Measurements from ENCODE around the gene SMC5.
"Not testable (repeated sequence)": the region's sequence is repeated elsewhere in the genome, so short reads cannot be mapped to it uniquely, and the experiment has no call there.

SMC5 gene

GRCh38 chr9:70261131-70261870 lies 2.5 kb downstream of the SMC5 start:
- Histone ChIP-seq H3K27ac (no peak overlapping the region), H3K4me3 (no peak overlapping the region)

GRCh38 chr9:70262366-70262765 lies 3.6 kb downstream of the SMC5 start:
- H3K4me3 ChIP-seq: no peak overlapping the region
- peak overlapping the region in 1 of 21 experiments; percentile 10 for H3K27ac ChIP-seq

GRCh38 chr9:70262948-70263347 lies 4.2 kb downstream of the SMC5 start:
- Histone ChIP-seq H3K4me3 (no peak overlapping the region), H3K27ac (peak overlapping the region in 2 of 21 experiments; percentile 10 to 25)

GRCh38 chr9:70263421-70263820 lies 4.6 kb downstream of the SMC5 start:
- Histone ChIP-seq H3K27ac (peak overlapping the region in 1 of 21 experiments; percentile 25), H3K4me3 (no peak overlapping the region)

- Histone ChIP-seq H3K4me3 (no peak overlapping the region), H3K27ac (no peak overlapping the region)
Measured at GRCh38 chr9:70278305-70278704, 19.5 kb downstream of the SMC5 start.

- Histone ChIP-seq H3K27ac (no peak overlapping the region), H3K4me3 (no peak overlapping the region)
Measured at GRCh38 chr9:70283848-70284247, 25.1 kb downstream of the SMC5 start.

GRCh38 chr9:70285246-70285645 lies 26.5 kb downstream of the SMC5 start:
- Histone ChIP-seq H3K27ac (no peak overlapping the region), H3K4me3 (no peak overlapping the region)

- Histone ChIP-seq H3K27ac (no peak overlapping the region), H3K4me3 (no peak overlapping the region)
Measured at GRCh38 chr9:70285981-70286598, 27.3 kb downstream of the SMC5 start.

- H3K27ac ChIP-seq: no peak overlapping the region
- no peak overlapping the region for H3K4me3 ChIP-seq
Measured at GRCh38 chr9:70290626-70291025, 31.8 kb downstream of the SMC5 start.

GRCh38 chr9:70291446-70291845 lies 32.7 kb downstream of the SMC5 start:
- H3K27ac ChIP-seq: no peak overlapping the region
- H3K4me3 ChIP-seq: no peak overlapping the region

GRCh38 chr9:70292253-70292652 lies 33.5 kb downstream of the SMC5 start:
- H3K4me3 ChIP-seq: no peak overlapping the region
- H3K27ac ChIP-seq: no peak overlapping the region

GRCh38 chr9:70293214-70293613 lies 34.4 kb downstream of the SMC5 start:
- H3K4me3 ChIP-seq: no peak overlapping the region
- H3K27ac ChIP-seq: no peak overlapping the region

GRCh38 chr9:70297141-70297540 lies 38.4 kb downstream of the SMC5 start:
- Histone ChIP-seq H3K27ac (no peak overlapping the region), H3K4me3 (no peak overlapping the region)

GRCh38 chr9:70298245-70298771 lies 39.5 kb downstream of the SMC5 start:
- Histone ChIP-seq H3K27ac (no peak overlapping the region), H3K4me3 (no peak overlapping the region)

GRCh38 chr9:70303268-70303667 lies 44.5 kb downstream of the SMC5 start:
- Histone ChIP-seq H3K27ac (no peak overlapping the region), H3K4me3 (no peak overlapping the region)

GRCh38 chr9:70304810-70305209 lies 46.0 kb downstream of the SMC5 start:
- Histone ChIP-seq H3K27ac (no peak overlapping the region), H3K4me3 (no peak overlapping the region)

GRCh38 chr9:70315389-70315788 lies 56.6 kb downstream of the SMC5 start:
- Histone ChIP-seq H3K27ac (no peak overlapping the region), H3K4me3 (no peak overlapping the region)

- no peak overlapping the region for H3K27ac ChIP-seq
- no peak overlapping the region for H3K4me3 ChIP-seq
Measured at GRCh38 chr9:70318002-70318401, 59.2 kb downstream of the SMC5 start.

GRCh38 chr9:70322096-70322495 lies 63.3 kb downstream of the SMC5 start:
- Histone ChIP-seq H3K4me3 (no peak overlapping the region), H3K27ac (no peak overlapping the region)

GRCh38 chr9:70324963-70325362 lies 66.2 kb downstream of the SMC5 start:
- no peak overlapping the region for H3K27ac ChIP-seq
- no peak overlapping the region for H3K4me3 ChIP-seq

GRCh38 chr9:70328625-70329024 lies 69.8 kb downstream of the SMC5 start:
- not testable (repeated sequence) for H3K4me3 ChIP-seq, H3K27ac ChIP-seq
